Endothelial cell of umbilical vein (primary cell): ENCODE measurements around the gene FBXL17. TPM values are rescaled to one million over a fixed set of nuclear protein-coding genes. Genes with fewer than 3 reads are reported as not detected.

Experiments
- BruUV-seq: library from RNA; stranded (reverse); fragments of 400-500 nt; replicated peaks from 2 replicates; lab custom pipeline; 2021; lab: Mats Ljungman, UMichigan
- CTCF ChIA-PET: fragments of 300-600, 350-600 bp; sonication (Branson Sonifier 250); formaldehyde crosslinking; loops from one replicate; lab custom pipeline; 2021; ENCODE audit warnings: antibody characterized with exemption, inconsistent platforms; lab: Charles Lee
- POLR2A ChIA-PET: fragments of 300-600, 350-600 bp; sonication (Branson Sonifier 250); formaldehyde crosslinking; loops from one replicate; lab custom pipeline; 2021; ENCODE audit warnings: antibody characterized with exemption, inconsistent platforms; lab: Charles Lee
- DNase-seq: peaks from one replicate; pipeline ENCODE4 v3.0.0-alpha.2; 2011; ENCODE audit warnings: low read depth, low spot score
- FAIRE-seq: peaks from 2 replicates; lab custom pipeline; 2011; peaks lifted over from hg19 to GRCh38; lab: Jason Lieb, UNC
- H2AFZ ChIP-seq: 2 replicates; pipeline ENCODE4 v1.6.0; 2012; ENCODE audit warnings: low read depth, low read length, control low read depth, inconsistent platforms
- H3K27ac ChIP-seq: 2 replicates; pipeline ENCODE4 v1.5.1; 2011; ENCODE audit warnings: low read depth, mild to moderate bottlenecking, control low read depth, low read length, moderate library complexity; ENCODE audit not compliant: insufficient read depth
- H3K27me3 ChIP-seq, 2 experiments: 2 replicates each; pipeline versions ENCODE4 v1.6.0 to v1.6.1; 2011; ENCODE audit warnings: low read length in 2 of 2, mixed read lengths in 1 of 2; ENCODE audit not compliant: control insufficient read depth in 2 of 2, insufficient read depth in 2 of 2
- H3K36me3 ChIP-seq, 2 experiments: 2 replicates in 1 of 2; 3 replicates in 1 of 2; pipeline ENCODE4 v1.5.1; 2011; ENCODE audit warnings: low read length in 2 of 2, mild to moderate bottlenecking in 1 of 2, moderate library complexity in 1 of 2; ENCODE audit not compliant: control insufficient read depth in 2 of 2, insufficient read depth in 2 of 2; ENCODE audit errors: extremely low read depth in 1 of 2
- H3K4me1 ChIP-seq: 3 replicates; pipeline ENCODE4 v1.5.1; 2011; ENCODE audit warnings: mild to moderate bottlenecking, low read length; ENCODE audit not compliant: control insufficient read depth, insufficient read depth; ENCODE audit errors: extremely low read depth
- H3K4me2 ChIP-seq: 2 replicates; pipeline ENCODE4 v1.6.1; 2011; ENCODE audit warnings: low read length, control low read depth, mixed read lengths; ENCODE audit not compliant: insufficient read depth
- H3K4me3 ChIP-seq, 3 experiments: fragments of 200-600 bp in 1 of 3; sonication (generic), shearing (Covaris generic) in 1 of 3; replicated peaks in 1 of 3; 2 replicates each; pipeline ENCODE4 v1.5.1; 2011 to 2016; ENCODE audit warnings: control low read depth in 3 of 3, low read length in 3 of 3, mild to moderate bottlenecking in 2 of 3, inconsistent platforms in 1 of 3, low read depth in 1 of 3, moderate library complexity in 1 of 3; ENCODE audit not compliant: insufficient read depth in 1 of 3
- H3K79me2 ChIP-seq: 2 replicates; pipeline ENCODE4 v1.6.0; 2012; ENCODE audit warnings: low read length, inconsistent platforms; ENCODE audit not compliant: control insufficient read depth, insufficient read depth
- H3K9ac ChIP-seq: replicated peaks from 2 replicates; pipeline ENCODE3; 2011; ENCODE audit warnings: low read length, control low read depth; ENCODE audit not compliant: insufficient read depth; ENCODE audit errors: extremely low read depth
- H3K9me1 ChIP-seq: replicated peaks from 3 replicates; pipeline ENCODE4 v1.6.0; 2011; ENCODE audit warnings: mild to moderate bottlenecking, low read length; ENCODE audit not compliant: control insufficient read depth, insufficient read depth; ENCODE audit errors: extremely low read depth
- H3K9me3 ChIP-seq: replicated peaks from 2 replicates; pipeline ENCODE4 v1.5.1; 2012; ENCODE audit warnings: low read length, inconsistent platforms; ENCODE audit not compliant: control insufficient read depth, insufficient read depth
- H4K20me1 ChIP-seq: replicated peaks from 2 replicates; pipeline ENCODE3; 2011; ENCODE audit warnings: mild to moderate bottlenecking, low read length; ENCODE audit not compliant: control insufficient read depth, insufficient read depth; ENCODE audit errors: extremely low read depth
- CTCF ChIP-seq, 2 donors: IDR thresholded peaks; 1 replicate in 1 of 2; 2 replicates in 1 of 2; pipeline ENCODE4 v1.5.1; 2011; ENCODE audit warnings: low read length in 2 of 2, mild to moderate bottlenecking in 2 of 2, moderate library complexity in 2 of 2, control low read depth in 1 of 2, inconsistent platforms in 1 of 2, low read depth in 1 of 2; ENCODE audit not compliant: insufficient read depth in 1 of 2; ENCODE audit errors: extremely low read depth in 1 of 2
- EZH2 ChIP-seq: IDR thresholded peaks from 2 replicates; pipeline ENCODE4 v1.6.1; 2012; ENCODE audit warnings: borderline replicate concordance, low read depth, mild to moderate bottlenecking, moderate library complexity, low read length, inconsistent platforms; ENCODE audit not compliant: severe bottlenecking
- FOS ChIP-seq: IDR thresholded peaks from 2 replicates; pipeline ENCODE4 v1.6.1; 2011; ENCODE audit warnings: mild to moderate bottlenecking, low read length, moderate library complexity, borderline replicate concordance; ENCODE audit not compliant: insufficient read depth
- GATA2 ChIP-seq: IDR thresholded peaks from 2 replicates; pipeline ENCODE4 v1.7.0; 2011; ENCODE audit warnings: low read depth, mild to moderate bottlenecking, moderate library complexity, mixed read lengths, low read length; ENCODE audit not compliant: insufficient read length, insufficient read depth
- JUN ChIP-seq: IDR thresholded peaks from 2 replicates; pipeline ENCODE4 v1.6.1; 2011; ENCODE audit warnings: borderline replicate concordance, low read depth; ENCODE audit not compliant: insufficient read length, insufficient read depth
- MYC ChIP-seq: IDR thresholded peaks from one replicate; pipeline ENCODE4 v1.6.1; 2011; ENCODE audit warnings: mild to moderate bottlenecking, low read depth, low read length
- POLR2A ChIP-seq: IDR thresholded peaks from 2 replicates; pipeline ENCODE4 v1.6.1; 2012; ENCODE audit warnings: low read depth, mild to moderate bottlenecking, control low read depth, low read length
- POLR2AphosphoS5 ChIP-seq: IDR thresholded peaks from 2 replicates; pipeline ENCODE4 v1.6.1; 2012; ENCODE audit warnings: low read depth, mild to moderate bottlenecking, control low read depth, low read length, moderate library complexity; ENCODE audit not compliant: insufficient read depth
- dilution Hi-C: fragments of 300-500 bp; cut with MboI; formaldehyde crosslinking; loops from one replicate; pipeline ENCODE4 v1.15.0; 2019; ENCODE audit warnings: low sequenced_read_pairs; ENCODE audit not compliant: extremely low pct_ligation_motif_present
- intact Hi-C: fragments of 100-400 bp; cut with micrococcal nuclease; formaldehyde crosslinking; loops from one replicate; pipeline ENCODE4 v1.10.0; 2022
- polyA plus RNA-seq, 4 experiments: library from polyadenylated mRNA; depleted of rRNA in 3 of 4; stranded (reverse) in 3 of 4; unstranded in 1 of 4; fragments of >200 nt; gene quantifications; 2 replicates each; pipeline versions ENCODE4 v1.2.1 to v1.2.3, GENCODE V29; 2011 to 2012; ENCODE audit warnings: missing spikeins in 1 of 4
- total RNA-seq: library from RNA; stranded (reverse); gene quantifications from 2 replicates; pipeline ENCODE4 v1.2.3, GENCODE V29; 2021
- TF ChIP-seq, protein P1 (sequence below): IDR thresholded peaks from 2 replicates; pipeline ENCODE4 v1.6.1; 2011; ENCODE audit not compliant: insufficient read depth, insufficient read length

The FBXL17 gene
- total and polyA plus RNA-seq, 2 donors (not counting 3 experiments of a cell fraction or from before 2014, with no cell fraction given): 2.7 to 8.8 TPM

GRCh38 chr5:107919361-107919760 is 462.5 kb downstream of the FBXL17 start:
- Histone ChIP-seq H3K9me1 (peaks cover 2% of the 10 kb centered on the region), H3K9me3 (no peaks in the 10 kb centered on the region), H3K27me3 (no peaks in the 10 kb centered on the region), H3K79me2 (no peaks in the 10 kb centered on the region), H3K36me3 (no peaks in the 10 kb centered on the region), H3K27ac (no peak overlapping the region), H3K4me2 (no peak overlapping the region), H4K20me1 (no peaks in the 10 kb centered on the region), H3K9ac (no peak overlapping the region), H3K4me1 (no peaks in the 10 kb centered on the region), H2AFZ (no peak overlapping the region), H3K4me3 (no peak overlapping the region)
- no peak for TF ChIP-seq FOS
- TF ChIP-seq CTCF (IDR thresholded peaks at IDR 0.05; ENCODE audit: extremely low read depth in 1 of 2, insufficient read depth in 1 of 2, low read depth in 1 of 2, low read length in 2 of 2): no peak
- TF ChIP-seq POLR2A: no peak
- no peak for TF ChIP-seq GATA2
- TF ChIP-seq, protein P1, sequence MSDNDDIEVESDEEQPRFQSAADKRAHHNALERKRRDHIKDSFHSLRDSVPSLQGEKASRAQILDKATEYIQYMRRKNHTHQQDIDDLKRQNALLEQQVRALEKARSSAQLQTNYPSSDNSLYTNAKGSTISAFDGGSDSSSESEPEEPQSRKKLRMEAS: no peak
- TF ChIP-seq POLR2AphosphoS5: no peak
- TF ChIP-seq JUN: no peak
- TF ChIP-seq MYC: no peak
- TF ChIP-seq EZH2: no peak
- no TSS peak for BruUV-seq
- CTCF ChIA-PET: no interaction called here
- dilution Hi-C loops: no loop called here
- intact Hi-C loops: no loop called here
- FAIRE-seq: no peak
- POLR2A ChIA-PET: no interaction called here
- no peak for DNase-seq
